ENCODE measurements around the gene S1PR1.
A peak's percentile ranks its signal among the peaks of the same experiment; 100 is the strongest.

Gene S1PR1

GRCh38 chr1:101250222-101250621 is 13.4 kb downstream of the S1PR1 start:
- no peak for DNase-seq

- DNase-seq, result no peak
Measured at GRCh38 chr1:101250656-101251272, 13.9 kb downstream of the S1PR1 start.

GRCh38 chr1:101251504-101251903 is 14.7 kb downstream of the S1PR1 start:
- DNase-seq, result no peak

GRCh38 chr1:101253976-101254674 is 17.3 kb downstream of the S1PR1 start:
- DNase-seq, result peak; percentile 16 to 70

GRCh38 chr1:101257500-101258325 is 20.9 kb downstream of the S1PR1 start:
- DNase-seq, result peak; percentile 87 to 89

GRCh38 chr1:101259744-101260148 is 22.9 kb downstream of the S1PR1 start:
- no peak for DNase-seq

GRCh38 chr1:101260556-101261350 is 23.9 kb downstream of the S1PR1 start:
- no peak for DNase-seq

GRCh38 chr1:101261623-101262022 is 24.8 kb downstream of the S1PR1 start:
- DNase-seq, result no peak

- no peak for DNase-seq
Measured at GRCh38 chr1:101262060-101262459, 25.2 kb downstream of the S1PR1 start.

GRCh38 chr1:101262630-101263348 is 26.0 kb downstream of the S1PR1 start:
- DNase-seq, result no peak

GRCh38 chr1:101264697-101265096 is 27.9 kb downstream of the S1PR1 start:
- DNase-seq, result no peak

- DNase-seq, result no peak
Measured at GRCh38 chr1:101265684-101266083, 28.9 kb downstream of the S1PR1 start.

- DNase-seq, result no peak
Measured at GRCh38 chr1:101267082-101267481, 30.3 kb downstream of the S1PR1 start.

GRCh38 chr1:101268893-101269292 is 32.1 kb downstream of the S1PR1 start:
- DNase-seq, result no peak

GRCh38 chr1:101275672-101276071 is 38.9 kb downstream of the S1PR1 start:
- DNase-seq, result no peak

GRCh38 chr1:101276818-101277217 is 40.0 kb downstream of the S1PR1 start:
- no peak for DNase-seq

GRCh38 chr1:101278238-101278637 is 41.4 kb downstream of the S1PR1 start:
- no peak for DNase-seq

- DNase-seq, result no peak
Measured at GRCh38 chr1:101278845-101279244, 42.0 kb downstream of the S1PR1 start.

GRCh38 chr1:101280049-101280592 is 43.3 kb downstream of the S1PR1 start:
- no peak for DNase-seq

GRCh38 chr1:101280942-101281654 is 44.3 kb downstream of the S1PR1 start:
- no peak for DNase-seq

GRCh38 chr1:101281751-101282150 is 44.9 kb downstream of the S1PR1 start:
- no peak for DNase-seq

Data from NCI-H446 (cell line).